ENCODE data around the gene UBE2V1.

UBE2V1 gene

GRCh38 chr20:50100552-50100951, 12.4 kb downstream of the UBE2V1 start:
- Histone ChIP-seq H2BK12ac (ENCODE audit: low read length) (no peak overlapping the region), H3K4me2 (ENCODE audit: low read length) (no peak overlapping the region), H2BK120ac (ENCODE audit: insufficient read depth, low read length, poor library complexity) (no peak overlapping the region), H3K4me3 (ENCODE audit: low read depth, low read length) (no peak overlapping the region), H2AK5ac (ENCODE audit: low read length) (no peak overlapping the region), H2BK5ac (ENCODE audit: low read depth, low read length, poor library complexity) (no peak overlapping the region), H3K14ac (ENCODE audit: low read length) (no peak overlapping the region), H3K23ac (ENCODE audit: low read length) (no peak overlapping the region), H3K4ac (ENCODE audit: low read depth, low read length) (no peak overlapping the region), H4K12ac (ENCODE audit: low read depth, low read length) (no peak overlapping the region), H2AFZ (ENCODE audit: insufficient read depth, low read length, poor library complexity) (no peak overlapping the region), H4K8ac (ENCODE audit: low read depth, low read length) (no peak overlapping the region), H4K91ac (ENCODE audit: low read depth, low read length) (no peak overlapping the region), H3K9me3 (ENCODE audit: insufficient read depth, low read depth, low read length) (no peaks in the 10 kb centered on the region), H3K4me1 (ENCODE audit: control insufficient read depth in 1 of 2, insufficient read depth in 2 of 2, low read length in 2 of 2) (peaks cover 16 to 18% of the 10 kb centered on the region in 2 experiments), H3K79me1 (ENCODE audit: low read length) (peaks cover 5% of the 10 kb centered on the region), H3K18ac (ENCODE audit: low read length) (no peak overlapping the region), H3K36me3 (ENCODE audit: control insufficient read depth in 1 of 2, insufficient read depth in 2 of 2, low read length in 2 of 2) (peaks cover 0 to 10% of the 10 kb centered on the region in 2 experiments), H3K27me3 (ENCODE audit: insufficient read depth, low read length) (no peaks in the 10 kb centered on the region), H3K9ac (ENCODE audit: low read length) (no peak overlapping the region), H3K27ac (ENCODE audit: low read depth, low read length) (no peak overlapping the region), H3K79me2 (ENCODE audit: control insufficient read depth, insufficient read depth, low read length, poor library complexity) (peaks cover 19% of the 10 kb centered on the region)
- DNase-seq: no peak

DNA sequence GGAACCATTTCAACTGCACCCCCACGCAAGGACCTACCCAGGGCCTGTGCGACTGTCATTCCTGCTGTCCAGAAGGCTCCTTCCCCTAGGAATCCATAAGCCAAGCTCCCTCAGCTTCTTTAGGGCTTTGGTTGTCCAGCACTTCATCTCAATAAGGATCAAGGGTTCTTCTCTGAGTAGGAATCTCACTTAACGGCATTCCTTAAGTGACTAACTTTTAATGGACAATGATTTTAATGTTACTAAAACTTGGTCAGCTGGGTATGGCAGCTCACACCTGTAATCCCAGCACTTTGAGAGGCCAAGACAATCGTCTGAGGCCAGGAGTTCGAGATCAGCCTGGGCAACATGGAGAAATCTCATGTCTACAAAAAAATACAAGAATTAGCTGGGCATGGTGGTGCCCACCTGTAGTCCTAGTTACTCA, 13.4 kb downstream of the UBE2V1 start:
- DNase-seq: peak in 1 of 2 donors; percentile 82
- Histone ChIP-seq H3K9ac (ENCODE audit: low read length) (no peak overlapping the region), H3K79me1 (ENCODE audit: low read length) (peaks cover 5% of the 10 kb centered on the region), H3K4me1 (ENCODE audit: control insufficient read depth in 1 of 2, insufficient read depth in 2 of 2, low read length in 2 of 2) (peaks cover 16 to 20% of the 10 kb centered on the region in 2 experiments), H3K79me2 (ENCODE audit: control insufficient read depth, insufficient read depth, low read length, poor library complexity) (peaks cover 17% of the 10 kb centered on the region), H4K8ac (ENCODE audit: low read depth, low read length) (no peak overlapping the region), H3K27me3 (ENCODE audit: insufficient read depth, low read length) (no peaks in the 10 kb centered on the region), H2BK12ac (ENCODE audit: low read length) (no peak overlapping the region), H2AFZ (ENCODE audit: insufficient read depth, low read length, poor library complexity) (no peak overlapping the region), H2BK120ac (ENCODE audit: insufficient read depth, low read length, poor library complexity) (no peak overlapping the region), H3K4me2 (ENCODE audit: low read length) (no peak overlapping the region), H4K12ac (ENCODE audit: low read depth, low read length) (no peak overlapping the region), H3K14ac (ENCODE audit: low read length) (no peak overlapping the region), H3K27ac (ENCODE audit: low read depth, low read length) (no peak overlapping the region), H3K4me3 (ENCODE audit: low read depth, low read length) (no peak overlapping the region), H3K4ac (ENCODE audit: low read depth, low read length) (peak overlapping the region; percentile 30), H3K36me3 (ENCODE audit: control insufficient read depth in 1 of 2, insufficient read depth in 2 of 2, low read length in 2 of 2) (peaks cover 0 to 12% of the 10 kb centered on the region in 2 experiments), H3K23ac (ENCODE audit: low read length) (no peak overlapping the region), H2AK5ac (ENCODE audit: low read length) (no peak overlapping the region), H3K9me3 (ENCODE audit: insufficient read depth, low read depth, low read length) (no peaks in the 10 kb centered on the region), H2BK5ac (ENCODE audit: low read depth, low read length, poor library complexity) (no peak overlapping the region), H4K91ac (ENCODE audit: low read depth, low read length) (no peak overlapping the region), H3K18ac (ENCODE audit: low read length) (no peak overlapping the region)
- no CpG with 5 or more reads among the region's 5 CpGs for WGBS (ENCODE audit: extremely low coverage, insufficient coverage, insufficient read length)

DNA sequence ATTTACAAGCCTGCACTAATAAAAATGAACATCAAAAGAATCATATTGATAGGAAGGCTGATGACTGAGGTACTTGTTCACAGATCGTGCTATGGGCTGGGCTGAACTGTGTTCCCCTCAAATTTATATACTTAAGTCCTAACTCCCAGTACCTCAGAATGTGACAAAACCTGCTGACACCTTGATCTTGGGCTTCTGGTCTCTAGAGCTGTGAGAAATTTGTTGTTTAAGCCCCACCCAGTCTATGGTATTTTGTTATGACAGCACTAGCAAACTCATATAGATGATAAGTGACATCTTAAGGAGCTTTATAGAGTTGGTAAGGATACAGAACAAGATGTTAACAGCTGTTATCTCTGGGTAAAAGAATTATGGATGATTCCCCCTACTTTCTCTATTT, 13.8 kb downstream of the UBE2V1 start:
- Histone ChIP-seq H3K4me2 (ENCODE audit: low read length) (no peak overlapping the region), H2AFZ (ENCODE audit: insufficient read depth, low read length, poor library complexity) (no peak overlapping the region), H3K36me3 (ENCODE audit: control insufficient read depth in 1 of 2, insufficient read depth in 2 of 2, low read length in 2 of 2) (peaks cover 0 to 12% of the 10 kb centered on the region in 2 experiments), H2BK12ac (ENCODE audit: low read length) (no peak overlapping the region), H3K4ac (ENCODE audit: low read depth, low read length) (peak overlapping the region; percentile 43), H3K9me3 (ENCODE audit: insufficient read depth, low read depth, low read length) (no peaks in the 10 kb centered on the region), H2AK5ac (ENCODE audit: low read length) (no peak overlapping the region), H3K79me2 (ENCODE audit: control insufficient read depth, insufficient read depth, low read length, poor library complexity) (peaks cover 17% of the 10 kb centered on the region), H3K9ac (ENCODE audit: low read length) (no peak overlapping the region), H2BK5ac (ENCODE audit: low read depth, low read length, poor library complexity) (no peak overlapping the region), H3K27ac (ENCODE audit: low read depth, low read length) (no peak overlapping the region), H3K14ac (ENCODE audit: low read length) (no peak overlapping the region), H3K23ac (ENCODE audit: low read length) (no peak overlapping the region), H3K4me3 (ENCODE audit: low read depth, low read length) (no peak overlapping the region), H4K8ac (ENCODE audit: low read depth, low read length) (no peak overlapping the region), H3K79me1 (ENCODE audit: low read length) (peaks cover 5% of the 10 kb centered on the region), H3K4me1 (ENCODE audit: control insufficient read depth in 1 of 2, insufficient read depth in 2 of 2, low read length in 2 of 2) (peaks cover 16 to 20% of the 10 kb centered on the region in 2 experiments), H3K18ac (ENCODE audit: low read length) (no peak overlapping the region), H3K27me3 (ENCODE audit: insufficient read depth, low read length) (no peaks in the 10 kb centered on the region), H4K91ac (ENCODE audit: low read depth, low read length) (no peak overlapping the region), H4K12ac (ENCODE audit: low read depth, low read length) (no peak overlapping the region), H2BK120ac (ENCODE audit: insufficient read depth, low read length, poor library complexity) (no peak overlapping the region)
- DNase-seq: peak in 1 of 2 donors; percentile 57
- WGBS (ENCODE audit: extremely low coverage, insufficient coverage, insufficient read length): no CpG with 5 or more reads among the region's 1 CpG

DNA sequence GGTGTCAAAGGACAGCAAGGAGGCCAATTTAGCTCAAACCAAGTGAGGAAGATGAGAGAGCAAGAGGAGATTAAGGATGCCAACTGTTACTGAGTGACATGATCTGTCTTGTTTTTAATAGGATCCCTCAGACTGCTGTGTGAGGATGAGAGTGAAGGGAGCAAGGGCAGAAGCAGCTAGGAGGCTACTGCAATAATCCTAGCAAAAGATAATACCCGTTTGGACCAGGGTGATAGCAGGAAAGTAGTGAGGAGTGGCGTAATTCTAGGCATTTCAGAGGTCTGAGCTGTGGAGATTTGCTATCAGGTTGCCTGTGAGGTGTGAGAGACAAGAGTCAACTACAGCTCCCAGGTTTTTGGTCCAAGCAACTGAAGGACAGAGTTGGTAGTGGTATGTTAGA, 14.7 kb downstream of the UBE2V1 start:
- no peak overlapping the region for H3K27ac ChIP-seq (ENCODE audit: low read depth, low read length)
- DNase-seq: peak in 1 of 2 donors; percentile 53
- no peak overlapping the region for H2BK5ac ChIP-seq (ENCODE audit: low read depth, low read length, poor library complexity)
- no peak overlapping the region for H3K23ac ChIP-seq (ENCODE audit: low read length)
- WGBS (ENCODE audit: extremely low coverage, insufficient coverage, insufficient read length): no CpG with 5 or more reads among the region's 2 CpGs
- no peak overlapping the region for H2AK5ac ChIP-seq (ENCODE audit: low read length)
- H3K4me3 ChIP-seq (ENCODE audit: low read depth, low read length): no peak overlapping the region
- peak overlapping the region; percentile 38 for H3K4ac ChIP-seq (ENCODE audit: low read depth, low read length)
- H4K12ac ChIP-seq (ENCODE audit: low read depth, low read length): no peak overlapping the region
- H2BK120ac ChIP-seq (ENCODE audit: insufficient read depth, low read length, poor library complexity): no peak overlapping the region
- H3K4me2 ChIP-seq (ENCODE audit: low read length): no peak overlapping the region
- H3K27me3 ChIP-seq (ENCODE audit: insufficient read depth, low read length): no peaks in the 10 kb centered on the region
- H3K4me1 ChIP-seq (ENCODE audit: control insufficient read depth in 1 of 2, insufficient read depth in 2 of 2, low read length in 2 of 2): peaks cover 13 to 16% of the 10 kb centered on the region in 2 experiments
- no peak overlapping the region for H4K91ac ChIP-seq (ENCODE audit: low read depth, low read length)
- H2BK12ac ChIP-seq (ENCODE audit: low read length): no peak overlapping the region
- no peak overlapping the region for H3K9ac ChIP-seq (ENCODE audit: low read length)
- no peak overlapping the region for H3K18ac ChIP-seq (ENCODE audit: low read length)
- peaks cover 0 to 15% of the 10 kb centered on the region in 2 experiments for H3K36me3 ChIP-seq (ENCODE audit: control insufficient read depth in 1 of 2, insufficient read depth in 2 of 2, low read length in 2 of 2)
- no peaks in the 10 kb centered on the region for H3K79me1 ChIP-seq (ENCODE audit: low read length)
- H3K14ac ChIP-seq (ENCODE audit: low read length): no peak overlapping the region
- H2AFZ ChIP-seq (ENCODE audit: insufficient read depth, low read length, poor library complexity): no peak overlapping the region
- peaks cover 17% of the 10 kb centered on the region for H3K79me2 ChIP-seq (ENCODE audit: control insufficient read depth, insufficient read depth, low read length, poor library complexity)
- no peak overlapping the region for H4K8ac ChIP-seq (ENCODE audit: low read depth, low read length)
- H3K9me3 ChIP-seq (ENCODE audit: insufficient read depth, low read depth, low read length): no peaks in the 10 kb centered on the region
